ENCODE measurements around the gene RPL29.

The RPL29 gene

DNA sequence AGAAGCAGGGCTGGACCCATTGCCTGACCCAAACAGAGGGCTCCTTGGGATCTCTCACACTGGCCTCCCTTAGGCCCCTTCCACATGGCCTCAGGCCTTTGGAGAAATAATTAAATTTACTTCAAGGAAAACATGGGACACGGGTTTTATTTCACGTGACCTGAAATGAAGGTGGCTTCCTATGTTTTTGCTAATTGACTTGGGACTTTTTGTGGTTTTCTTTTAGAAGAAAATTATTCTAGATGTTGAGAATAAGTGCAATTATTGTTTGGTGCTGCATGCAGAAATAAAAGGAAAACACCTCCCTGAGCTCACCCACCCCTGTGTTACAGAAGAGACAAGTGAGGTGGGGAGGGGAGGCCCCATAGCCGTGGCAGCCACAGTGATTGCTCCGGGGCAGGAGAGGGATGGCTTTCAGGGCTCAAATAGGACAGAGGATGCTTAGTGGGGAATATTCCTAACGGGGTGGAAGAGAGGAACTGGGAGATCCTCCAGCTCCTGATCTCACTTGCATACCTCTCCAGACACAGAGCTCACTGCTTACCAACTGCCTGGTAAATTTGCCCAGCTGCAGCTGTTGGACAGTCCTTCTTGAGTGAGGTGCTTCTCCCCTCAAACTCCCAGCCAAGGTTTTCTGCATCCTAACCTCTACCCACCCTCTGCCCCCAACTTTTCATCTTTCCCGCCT, 29.2 kb upstream of the RPL29 start:
- DNase-seq: no peak

DNA sequence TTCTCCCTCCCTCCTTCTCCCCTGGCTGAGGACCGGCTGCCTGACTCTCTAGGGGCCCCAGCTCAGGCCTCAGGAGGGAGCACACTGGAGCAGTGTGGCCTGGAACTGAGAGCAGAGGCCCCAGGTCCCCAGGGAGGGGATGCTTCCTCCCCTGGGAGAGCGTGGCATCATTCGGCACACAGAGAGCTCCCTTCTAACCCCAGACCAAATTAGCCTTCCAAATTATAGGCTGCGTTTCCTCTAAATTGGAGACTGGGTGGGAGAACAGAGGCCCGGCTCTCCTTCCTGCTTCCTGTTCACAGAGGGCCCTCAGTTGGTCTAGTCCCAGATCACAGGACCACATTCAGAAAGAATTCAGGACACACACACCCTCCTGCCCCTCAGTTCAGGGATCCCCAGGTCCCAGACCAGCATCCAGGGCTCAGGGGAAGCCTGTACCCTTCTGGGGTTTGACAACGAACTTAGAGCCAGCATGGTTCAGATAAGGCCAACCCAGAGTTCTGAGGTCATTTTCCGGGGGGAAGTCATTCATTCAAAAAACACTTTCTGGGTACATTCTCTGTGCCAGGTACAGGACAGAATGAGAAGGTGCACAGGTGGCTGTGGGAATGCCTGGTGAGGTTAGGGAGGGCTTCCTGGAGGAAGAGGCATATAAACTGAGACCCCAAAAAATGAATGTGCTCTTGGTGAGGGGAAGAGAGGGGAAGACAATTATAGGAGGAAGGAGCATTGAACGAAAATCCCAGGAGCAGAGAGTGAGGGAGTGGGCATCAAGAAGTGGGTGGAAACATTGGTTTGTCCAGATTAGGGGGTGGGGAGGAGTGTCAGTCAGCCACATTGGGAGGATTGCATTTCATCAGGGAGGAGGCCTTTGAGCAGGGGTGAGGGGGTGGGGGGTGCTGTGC, 28.4 kb upstream of the RPL29 start:
- no peak for DNase-seq

DNA sequence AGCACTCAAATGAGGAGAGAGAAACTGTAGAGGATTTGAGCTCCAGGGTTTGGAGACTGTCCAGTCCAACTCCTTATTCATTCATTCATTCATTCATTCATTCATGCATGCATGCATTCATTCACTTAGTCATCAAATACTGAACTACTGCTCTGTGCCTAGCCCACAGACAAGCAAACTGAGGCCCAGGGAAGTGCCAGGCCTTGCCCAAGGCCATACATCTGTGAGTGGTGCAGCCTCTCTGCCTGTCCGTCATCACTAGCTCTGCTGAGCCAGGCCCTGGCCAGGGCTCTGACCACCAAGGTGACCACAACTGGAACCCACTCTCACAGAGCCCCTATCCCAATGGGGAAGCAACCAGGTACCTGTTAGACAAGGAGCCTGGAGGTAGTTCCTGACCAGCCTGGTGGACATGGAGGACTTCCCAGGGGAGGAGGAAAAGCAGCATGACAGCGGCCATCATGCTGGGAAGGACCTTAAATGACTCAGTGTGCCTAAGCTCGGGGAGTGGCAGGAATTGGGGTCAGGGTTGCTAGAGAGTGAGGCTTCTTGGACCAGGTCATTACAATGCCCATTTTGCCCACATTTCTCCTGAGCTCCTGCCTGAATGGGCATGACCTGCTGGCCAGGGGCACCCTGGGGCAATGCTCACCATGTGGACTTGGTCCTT, 27.5 kb upstream of the RPL29 start:
- DNase-seq: no peak

DNA sequence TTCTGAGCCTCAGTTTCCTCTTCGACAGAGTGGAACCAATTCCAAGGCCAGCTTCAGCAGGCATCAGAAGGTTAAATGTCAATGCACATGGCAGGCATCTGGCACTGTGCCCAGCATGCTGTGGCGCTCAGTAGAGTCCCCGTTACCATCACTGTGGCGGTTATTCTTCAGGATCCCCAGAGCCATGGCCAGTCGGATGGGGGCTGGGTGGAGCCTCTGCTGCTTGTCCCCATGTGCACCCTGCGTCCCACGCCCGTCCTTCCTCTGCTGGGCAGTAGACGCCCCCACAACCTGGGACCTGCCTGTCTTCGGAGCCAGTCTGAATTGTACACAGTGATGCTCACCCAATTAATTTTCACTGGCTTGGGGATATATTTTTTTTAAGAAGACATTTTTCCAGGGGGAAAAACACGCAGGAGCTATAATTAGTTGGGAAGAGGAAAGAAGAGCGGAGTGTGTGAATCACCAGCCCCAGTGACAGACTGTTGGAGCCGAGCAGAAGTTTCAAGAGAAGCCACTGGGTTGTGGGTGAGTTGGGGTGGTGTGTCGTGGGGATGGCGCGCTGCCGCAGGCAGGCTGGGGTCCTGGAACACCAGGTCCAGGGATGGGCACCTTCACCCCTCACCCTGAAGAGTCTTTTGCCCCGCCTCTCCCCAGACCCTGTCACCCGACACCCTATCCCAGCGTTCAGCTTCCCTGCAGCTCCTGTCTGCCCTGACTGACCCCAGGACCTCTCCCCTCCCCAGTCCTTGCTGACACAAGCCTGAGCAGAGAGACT, 26.8 kb upstream of the RPL29 start:
- DNase-seq: no peak

DNA sequence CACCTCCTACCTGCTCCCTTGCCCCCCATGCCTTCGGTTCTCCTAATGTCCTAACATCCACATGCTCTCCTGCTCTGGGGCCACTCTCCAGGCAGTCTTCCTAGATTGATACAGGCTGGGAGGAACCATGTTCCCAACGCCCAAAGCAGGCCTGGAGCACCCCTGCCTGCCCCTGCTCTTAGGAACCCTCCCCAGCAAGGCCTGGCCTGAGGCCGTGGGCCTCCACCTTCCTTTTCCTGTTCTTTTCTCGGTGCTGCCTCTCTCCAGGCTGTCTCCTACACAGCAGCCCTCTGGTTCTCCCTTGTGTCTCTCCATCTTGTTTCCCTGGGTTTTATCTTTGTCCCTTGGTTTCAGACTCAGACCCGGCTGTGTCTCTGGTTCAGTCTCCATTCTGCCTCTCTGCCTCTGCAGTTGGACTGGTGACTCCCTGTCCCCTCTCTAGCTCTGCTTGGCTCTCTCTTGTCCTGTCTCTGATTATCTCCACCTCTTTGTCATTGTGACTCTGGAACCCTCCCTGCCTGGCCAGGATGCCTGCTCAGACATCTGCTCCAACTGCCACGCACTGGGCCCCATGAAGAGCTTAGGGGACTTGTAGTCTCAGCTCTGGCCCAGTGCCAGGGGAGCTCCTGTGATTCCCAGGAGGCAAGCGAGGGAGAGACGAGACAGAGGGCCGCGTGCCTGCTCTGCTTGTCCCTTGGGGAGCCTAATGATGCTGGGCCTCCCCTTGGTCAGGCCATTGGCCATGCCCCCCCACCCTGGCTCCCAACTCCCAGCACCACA, 26.0 kb upstream of the RPL29 start:
- DNase-seq: no peak

DNA sequence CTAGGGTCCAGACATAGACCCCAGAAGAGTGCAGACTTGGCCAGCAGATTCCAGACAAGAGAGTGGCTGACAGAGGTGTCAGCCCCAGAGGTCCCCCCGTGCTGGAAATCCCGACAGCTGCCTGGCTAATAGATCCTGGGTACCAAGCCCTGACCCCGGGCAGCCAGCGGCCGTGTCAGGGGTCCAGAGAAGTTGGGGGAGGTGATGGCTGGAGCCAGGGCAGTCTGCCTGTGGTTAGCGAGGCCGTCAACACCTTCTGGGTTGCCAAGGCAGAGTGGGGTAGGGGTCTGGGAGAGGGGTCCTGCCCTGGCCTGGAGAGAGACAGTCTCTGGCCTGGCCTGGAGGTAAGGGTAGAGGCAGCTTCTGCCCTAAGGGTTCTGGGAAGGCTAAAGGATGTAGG, 25.1 kb upstream of the RPL29 start:
- no peak for DNase-seq

DNA sequence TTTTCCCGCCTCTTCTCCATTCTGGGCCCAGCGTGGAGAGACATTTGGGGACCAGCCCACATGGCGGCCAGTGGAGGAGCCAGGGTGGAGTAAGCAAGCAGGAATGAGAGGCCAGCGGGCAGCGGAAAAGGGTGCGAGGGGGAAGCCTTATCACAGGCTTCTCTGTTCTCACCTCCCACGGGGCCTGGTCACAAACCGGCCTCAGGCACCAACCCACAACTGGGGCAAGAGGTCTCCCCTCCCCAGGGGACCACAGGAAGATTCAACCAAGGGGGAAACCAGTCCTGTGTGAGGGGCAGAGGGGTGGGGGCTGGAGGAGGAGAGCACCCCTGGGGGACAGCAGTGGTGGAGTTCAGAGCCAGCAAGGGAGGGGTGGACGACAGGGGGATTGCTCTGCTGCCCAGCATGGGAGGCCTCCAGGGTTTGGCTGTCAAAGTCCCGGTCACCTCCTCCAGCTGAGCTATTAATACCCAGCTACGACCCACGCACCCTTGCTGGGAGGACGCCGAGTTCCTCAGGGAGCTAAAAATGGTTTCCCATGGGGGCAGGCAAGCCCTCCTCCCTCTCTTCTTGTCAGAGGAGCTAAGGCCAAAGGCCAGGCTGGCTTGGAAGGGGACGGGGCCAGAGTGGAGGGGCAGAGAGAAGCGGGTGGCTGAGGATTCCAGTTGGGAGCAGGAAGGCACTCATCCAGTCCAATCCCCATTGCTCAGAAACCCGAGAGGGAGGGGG, 23.8 kb upstream of the RPL29 start:
- DNase-seq: no peak

DNA sequence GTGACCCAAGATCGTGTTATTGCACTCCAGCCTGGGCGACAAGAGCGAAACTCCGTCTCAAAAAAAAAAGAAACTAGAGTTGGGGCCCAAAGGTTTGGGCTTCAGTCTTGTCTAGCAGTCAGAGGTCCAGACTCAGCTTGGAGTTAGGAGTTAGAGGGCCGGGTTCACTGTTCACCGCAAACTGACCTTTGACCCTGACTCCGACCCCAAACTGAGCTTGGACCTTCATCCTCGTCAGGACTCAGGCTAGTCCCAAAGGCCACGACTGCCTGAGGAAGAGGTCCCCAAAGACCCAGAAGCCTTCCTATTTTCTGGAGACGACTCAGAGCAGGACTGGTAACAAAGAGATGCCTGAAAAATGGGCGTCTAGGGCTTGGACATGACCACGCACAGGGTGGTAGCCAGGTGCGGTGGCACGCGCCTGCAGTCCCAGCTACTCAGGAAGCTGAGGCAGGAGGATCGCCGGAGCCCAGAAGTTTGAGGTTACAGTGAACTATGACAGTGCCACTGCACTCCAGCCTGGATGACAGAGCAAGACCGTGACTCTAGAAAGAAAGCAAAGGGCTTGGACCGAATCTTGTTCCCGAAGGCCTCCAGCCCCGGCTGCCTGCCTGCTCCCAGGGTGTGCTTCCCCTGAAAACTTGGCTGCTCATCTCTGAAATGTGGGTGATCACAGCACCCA, 22.8 kb upstream of the RPL29 start:
- DNase-seq: no peak

DNA sequence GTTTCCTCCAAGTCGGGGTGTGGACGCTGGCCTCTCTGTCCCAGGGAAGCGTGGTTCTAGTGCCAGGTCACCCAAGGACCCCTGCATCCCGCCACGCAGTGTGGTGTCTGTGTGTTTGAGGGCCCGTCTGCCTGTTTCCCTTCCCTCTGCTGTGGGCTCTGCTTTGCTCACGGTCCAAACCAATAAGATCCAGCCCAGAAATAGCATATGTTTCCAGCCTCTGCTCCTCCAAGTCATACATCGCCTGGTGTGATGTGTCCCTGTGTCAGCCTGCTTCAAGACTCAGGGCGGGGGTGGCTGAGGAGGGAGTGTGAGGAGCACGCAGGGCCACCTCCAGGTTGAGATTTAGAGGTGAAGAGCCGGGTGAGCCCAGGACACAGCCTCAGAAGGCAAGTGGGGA, 21.9 kb upstream of the RPL29 start:
- no peak for DNase-seq

DNA sequence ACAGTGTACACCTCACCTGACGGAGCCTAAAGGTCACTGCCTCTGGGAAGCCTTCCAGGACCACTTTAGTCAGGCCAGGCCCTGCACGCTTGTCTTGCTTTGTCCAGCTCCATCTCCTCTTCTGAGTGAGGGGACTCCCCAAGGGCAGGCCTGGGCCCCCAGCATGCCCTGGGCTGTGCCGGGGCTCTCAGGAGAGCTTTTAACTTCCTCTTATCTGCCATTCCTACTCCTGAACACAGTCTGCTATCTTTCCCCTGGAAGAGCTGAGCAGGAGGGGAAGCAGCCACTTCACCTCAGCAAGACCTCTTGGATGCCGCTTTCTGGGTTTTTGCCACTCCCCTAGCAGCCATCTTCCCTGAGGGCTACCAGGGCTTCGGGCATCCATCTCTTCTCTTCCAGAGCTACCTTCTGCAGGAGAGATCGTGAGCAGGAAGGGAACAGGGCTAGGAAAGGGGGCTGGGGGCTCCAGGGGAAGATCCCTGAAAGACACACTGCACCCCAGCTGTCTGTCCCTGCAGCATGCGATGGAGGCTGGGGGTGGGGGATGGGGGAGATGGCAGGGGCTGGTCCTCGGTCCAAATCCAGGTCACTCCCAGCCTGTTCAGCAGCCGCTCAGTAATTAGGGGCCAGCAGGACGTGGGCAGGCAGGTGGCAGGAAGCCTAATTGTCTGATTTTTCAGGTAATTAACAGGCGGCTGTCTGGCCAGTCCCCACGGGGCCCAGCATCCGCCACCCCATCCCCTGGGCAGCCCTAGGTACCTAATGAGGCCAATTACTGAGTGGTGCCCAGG, 19.9 kb upstream of the RPL29 start:
- no peak for DNase-seq

DNA sequence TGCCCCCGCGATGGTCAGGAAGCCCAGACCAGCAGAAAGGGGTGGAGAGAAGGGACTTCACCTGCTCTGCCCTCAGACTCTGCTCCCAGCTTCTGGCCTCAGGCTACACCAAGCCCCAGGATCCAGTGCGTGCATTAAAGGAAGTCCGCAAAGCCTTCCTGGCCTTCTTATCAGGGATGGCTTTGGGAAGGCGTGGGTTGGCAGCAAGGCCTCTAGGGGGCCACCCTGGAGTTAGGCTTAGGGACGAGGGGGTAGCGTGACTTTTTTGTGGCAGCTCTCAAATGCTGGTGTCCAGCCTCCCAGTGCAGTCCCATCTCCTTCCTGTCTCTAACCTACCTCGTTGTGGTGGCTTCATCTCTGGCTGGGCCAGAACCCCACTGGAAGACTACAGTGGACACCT, 18.9 kb upstream of the RPL29 start:
- DNase-seq: no peak

DNA sequence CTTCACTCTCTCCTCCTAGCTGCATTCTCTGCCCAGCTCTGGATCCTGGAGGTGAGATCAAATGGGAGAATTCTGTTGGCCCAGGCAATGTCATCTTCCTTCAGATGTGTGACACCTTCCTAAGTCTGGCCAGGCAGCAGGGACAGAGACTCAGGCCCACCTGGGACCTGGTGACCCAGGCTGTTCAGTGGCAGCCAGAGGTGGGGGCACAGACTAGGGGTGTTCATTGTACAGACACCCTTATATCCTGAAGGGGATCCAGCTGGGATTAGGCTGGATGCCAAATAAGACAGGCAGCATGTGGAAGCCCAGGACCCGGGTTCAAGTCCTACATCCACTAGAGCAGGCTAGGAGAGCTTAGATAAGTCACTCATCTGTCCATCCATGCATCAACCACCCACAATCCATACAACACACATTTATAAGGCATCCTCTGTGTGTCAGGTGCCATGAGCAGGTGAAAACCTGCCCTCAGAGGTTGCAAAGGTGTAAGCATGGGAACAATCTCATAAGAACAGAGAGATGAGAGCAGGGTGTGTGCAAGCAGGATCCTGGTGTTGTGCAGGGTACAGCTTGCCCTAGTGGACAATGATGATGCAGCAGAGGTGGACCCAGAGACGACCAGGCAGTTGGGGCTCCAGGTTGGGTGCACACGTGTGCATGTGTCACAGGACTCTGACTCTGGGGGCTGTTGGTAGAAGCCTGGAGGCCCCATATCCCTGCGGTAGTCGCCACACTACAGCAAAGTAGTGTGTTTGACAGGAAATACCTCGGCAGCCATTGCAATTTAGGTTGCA, 18.3 kb upstream of the RPL29 start:
- no peak for DNase-seq

DNA sequence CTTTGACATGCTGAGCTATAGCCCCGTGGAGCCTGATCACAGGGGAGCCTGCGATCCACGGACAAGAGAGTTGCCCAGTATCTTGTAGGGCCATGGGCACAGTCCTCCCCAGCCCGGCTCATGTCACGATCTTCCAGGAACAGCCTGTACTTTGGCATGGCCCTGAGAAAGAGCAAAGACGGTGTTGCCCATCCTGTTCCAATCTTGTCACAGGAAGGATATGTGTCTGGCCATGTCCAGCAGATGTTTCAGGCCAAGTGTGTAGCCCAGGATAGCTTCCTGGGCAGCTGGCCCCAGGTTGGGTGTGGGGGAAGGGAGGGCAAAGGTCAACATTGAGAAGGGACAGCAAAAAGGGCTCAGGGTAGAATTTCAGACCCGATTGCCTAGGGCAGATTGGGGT, 17.0 kb upstream of the RPL29 start:
- DNase-seq: no peak

DNA sequence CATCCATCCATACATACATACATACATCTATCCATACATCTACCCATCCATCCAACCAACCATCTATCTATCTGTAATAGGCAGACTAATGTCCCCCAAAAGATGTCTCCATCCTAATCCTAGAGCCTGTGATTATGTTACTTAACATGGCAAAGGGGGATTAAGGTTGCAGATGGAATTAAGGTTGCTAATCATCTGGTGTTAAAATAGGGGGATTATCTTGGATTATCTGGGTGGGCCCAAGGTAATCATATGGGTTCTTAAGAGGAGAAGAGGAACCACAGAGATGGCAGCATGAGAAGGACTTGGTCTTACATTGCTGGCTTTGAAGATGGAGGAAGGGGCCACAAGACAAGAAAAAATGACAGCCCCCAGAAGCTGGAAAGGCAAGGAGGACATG, 14.7 kb upstream of the RPL29 start:
- DNase-seq: no peak

DNA sequence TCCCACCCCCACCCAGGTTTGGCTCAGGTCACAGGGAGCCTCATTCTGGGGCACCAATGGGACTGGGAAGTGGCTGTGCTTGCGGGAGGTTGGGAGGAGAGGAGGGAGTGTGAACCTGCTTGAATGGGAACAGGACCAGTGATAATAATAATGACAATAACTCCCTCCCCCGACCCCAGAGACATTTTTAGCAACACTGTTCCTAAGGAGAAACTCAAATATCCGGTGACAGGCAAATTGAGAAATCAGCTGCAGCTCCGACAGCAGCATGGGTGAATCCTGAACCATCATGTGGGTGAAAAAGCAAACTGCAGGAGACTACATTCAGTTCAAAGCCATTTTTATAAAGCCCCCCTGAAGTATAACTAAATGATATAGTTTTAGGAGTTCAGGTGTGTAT, 11.6 kb upstream of the RPL29 start:
- DNase-seq: no peak

DNA sequence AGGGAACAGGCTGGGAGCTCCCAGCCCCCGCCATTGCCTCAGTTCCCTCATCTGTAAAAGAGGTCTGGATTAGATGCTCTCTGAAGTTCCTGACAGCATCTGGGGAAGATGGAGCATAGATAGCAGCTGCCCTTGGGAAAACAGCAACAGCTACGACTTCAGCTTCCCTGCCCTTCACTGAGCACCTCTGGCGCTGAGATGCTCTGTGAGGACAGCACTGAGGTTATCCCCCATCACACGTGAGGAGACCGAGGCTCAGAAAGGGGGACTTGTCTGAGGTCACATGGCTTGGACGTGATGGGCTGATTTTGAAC, 11.1 kb upstream of the RPL29 start:
- DNase-seq: no peak

DNA sequence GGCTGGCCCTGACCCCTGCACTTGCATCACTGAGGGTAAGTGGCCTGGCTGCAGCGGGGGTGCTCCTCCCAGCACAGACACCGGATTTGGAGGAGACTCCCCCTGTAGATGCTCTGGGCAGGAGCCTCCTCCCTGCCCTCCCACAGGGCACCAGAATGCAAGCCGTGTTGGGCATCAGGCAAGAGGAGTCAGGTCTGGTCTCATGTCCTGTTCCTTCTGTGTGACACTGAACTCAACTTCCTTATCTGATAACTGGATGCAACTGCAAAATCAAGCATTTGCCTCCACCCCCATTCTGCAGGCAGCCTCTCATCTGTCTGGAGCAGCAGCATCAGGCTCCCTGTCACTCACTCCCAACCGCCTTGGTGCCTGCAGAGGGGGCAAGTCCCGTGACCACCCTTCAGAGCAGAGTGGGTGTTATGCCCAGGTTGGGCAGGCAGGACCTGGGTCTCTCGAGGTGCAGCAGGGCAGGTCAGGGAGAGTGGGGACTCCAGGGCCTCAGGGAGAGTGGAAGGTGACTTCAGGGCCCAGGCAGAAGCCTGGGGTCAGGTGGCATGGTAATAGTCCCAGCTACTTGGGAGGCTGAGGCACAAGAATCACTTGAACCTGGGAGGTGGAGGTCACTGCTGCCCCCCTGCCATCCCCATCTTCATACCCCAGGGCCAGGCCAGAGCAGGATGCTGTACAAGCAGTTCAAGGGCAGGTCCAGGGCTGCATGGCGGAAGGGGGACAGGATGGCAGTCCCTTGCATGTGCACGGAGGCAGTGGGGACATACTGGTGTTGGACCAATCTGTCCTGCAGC, 10.5 kb upstream of the RPL29 start:
- no peak for DNase-seq

DNA sequence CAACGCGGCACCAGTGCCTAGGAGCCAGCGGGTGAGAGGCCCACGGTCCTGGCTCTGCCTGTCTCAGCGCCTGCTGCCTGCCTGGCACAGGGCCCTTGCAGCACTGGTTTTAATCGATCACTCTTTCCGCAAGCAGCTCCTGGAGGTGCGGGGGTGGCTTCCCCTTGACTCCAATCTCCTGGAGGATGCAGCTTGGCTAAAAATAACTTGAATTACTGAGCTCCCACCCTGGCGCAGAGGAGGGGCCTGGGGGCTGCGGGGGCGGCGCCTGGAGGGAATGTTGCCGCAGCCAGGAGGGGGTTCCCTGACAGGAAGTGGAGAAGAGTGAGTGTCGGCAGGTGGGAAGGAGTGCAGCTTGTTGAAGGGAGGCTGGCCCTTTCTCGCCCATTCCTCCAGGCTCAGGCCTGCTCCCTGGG, 9.9 kb upstream of the RPL29 start:
- DNase-seq: no peak
